ENCODE data around the gene GRIK4.

DNA sequence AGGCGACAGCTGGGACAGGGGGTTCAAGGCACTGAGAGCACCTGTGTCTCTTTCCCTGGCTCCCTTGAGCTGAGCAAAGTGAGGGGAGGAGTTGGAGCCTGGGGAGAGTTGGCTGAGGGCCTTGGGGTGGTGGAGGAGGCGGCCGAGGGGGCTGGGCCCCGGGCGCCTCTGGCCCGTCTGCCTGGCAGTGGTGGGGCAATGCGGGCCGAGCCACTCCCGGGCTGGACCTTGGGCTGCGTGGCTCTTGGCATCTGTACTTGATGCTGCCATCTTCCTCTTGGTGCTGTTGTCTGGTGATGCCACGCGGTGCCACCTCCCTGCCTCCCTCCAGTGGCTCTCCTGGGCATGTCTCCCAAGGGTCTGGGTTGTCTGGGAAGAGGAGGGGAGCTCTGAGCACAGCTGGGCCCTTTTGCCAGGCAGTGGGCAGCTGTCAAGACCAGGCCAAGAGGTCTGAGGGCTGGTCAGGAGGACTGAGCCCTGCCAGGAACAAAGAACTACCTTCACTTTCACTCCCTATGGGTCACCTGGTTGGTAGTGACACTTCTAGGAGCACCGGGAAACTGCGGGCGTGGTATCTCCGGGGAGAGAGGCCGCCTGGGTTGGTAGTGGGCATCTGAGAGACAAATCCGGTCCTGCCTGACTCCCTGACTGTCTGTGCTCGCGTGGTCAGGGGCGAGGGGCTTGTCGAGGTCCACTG is 1.3 kb downstream of the GRIK4 start:
- no peak for TF ChIP-seq EZH2phosphoT487 (IDR thresholded peaks at IDR 0.05; ENCODE audit: borderline replicate concordance)
- TF ChIP-seq, protein P1, sequence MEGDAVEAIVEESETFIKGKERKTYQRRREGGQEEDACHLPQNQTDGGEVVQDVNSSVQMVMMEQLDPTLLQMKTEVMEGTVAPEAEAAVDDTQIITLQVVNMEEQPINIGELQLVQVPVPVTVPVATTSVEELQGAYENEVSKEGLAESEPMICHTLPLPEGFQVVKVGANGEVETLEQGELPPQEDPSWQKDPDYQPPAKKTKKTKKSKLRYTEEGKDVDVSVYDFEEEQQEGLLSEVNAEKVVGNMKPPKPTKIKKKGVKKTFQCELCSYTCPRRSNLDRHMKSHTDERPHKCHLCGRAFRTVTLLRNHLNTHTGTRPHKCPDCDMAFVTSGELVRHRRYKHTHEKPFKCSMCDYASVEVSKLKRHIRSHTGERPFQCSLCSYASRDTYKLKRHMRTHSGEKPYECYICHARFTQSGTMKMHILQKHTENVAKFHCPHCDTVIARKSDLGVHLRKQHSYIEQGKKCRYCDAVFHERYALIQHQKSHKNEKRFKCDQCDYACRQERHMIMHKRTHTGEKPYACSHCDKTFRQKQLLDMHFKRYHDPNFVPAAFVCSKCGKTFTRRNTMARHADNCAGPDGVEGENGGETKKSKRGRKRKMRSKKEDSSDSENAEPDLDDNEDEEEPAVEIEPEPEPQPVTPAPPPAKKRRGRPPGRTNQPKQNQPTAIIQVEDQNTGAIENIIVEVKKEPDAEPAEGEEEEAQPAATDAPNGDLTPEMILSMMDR (conservative IDR thresholded peaks at IDR 0.05; ENCODE audit: low read length), result no peak
